Testis (tissue), 2 donors: ENCODE results near the gene TPPP2.

Experiments used
- CTCF ChIP-seq, 3 experiments: fragments of 450-650 bp in 2 of 3; fragments of 200-600 bp in 1 of 3; sonication (generic) in 1 of 3; IDR thresholded peaks; one replicate each; pipeline ENCODE4 v1.5.1; 2016 to 2019; ENCODE audit warnings: antibody characterized with exemption in 3 of 3, mild to moderate bottlenecking in 2 of 3, moderate library complexity in 1 of 3
- POLR2A ChIP-seq: fragments of 450-650 bp; IDR thresholded peaks from one replicate; pipeline ENCODE4 v1.6.1; 2017; ENCODE audit warnings: antibody characterized with exemption, mild to moderate bottlenecking, moderate library complexity

DNA sequence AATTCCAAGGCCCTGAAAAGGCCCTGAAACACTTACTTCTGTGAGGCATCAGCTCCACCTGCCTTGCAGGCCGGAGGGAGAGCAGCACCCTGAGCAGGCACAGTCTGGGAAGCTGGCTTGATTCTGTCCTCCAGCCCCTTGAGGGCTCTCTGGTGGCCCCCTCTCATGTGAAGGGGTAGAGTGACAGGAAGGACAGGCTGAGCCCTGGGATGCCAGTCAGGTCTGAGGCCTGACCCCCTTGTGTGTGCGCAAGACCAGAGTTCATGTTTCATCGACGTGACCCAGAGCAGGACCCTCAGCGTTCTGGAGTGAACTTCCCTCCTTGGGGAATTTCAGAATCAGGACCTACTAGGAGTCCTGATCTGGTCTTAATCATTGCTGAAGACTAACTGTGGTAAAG, 28.9 kb downstream of the TPPP2 start:
- TF ChIP-seq CTCF (IDR thresholded peaks at IDR 0.05) (no peak), POLR2A (no peak)
